A673 (cell line): ENCODE data around the gene CPEB1.

Source experiments
- EZH2 ChIP-seq: fragments of 200-600 bp; sonication (generic); IDR thresholded peaks from 2 replicates; pipeline ENCODE4 v1.6.1; 2017; ENCODE audit warnings: borderline replicate concordance, low read depth, mild to moderate bottlenecking, mixed read lengths, antibody characterized with exemption, low read length; ENCODE audit not compliant: poor library complexity, severe bottlenecking
- TF ChIP-seq, protein P1 (sequence below): fragments of 300-800, 200-600 bp; sonication (generic); conservative IDR thresholded peaks from 2 replicates; pipeline ENCODE4 v1.5.1; 2017; ENCODE audit warnings: low read depth, mild to moderate bottlenecking, antibody characterized with exemption, low read length, moderate library complexity, mixed read lengths

DNA sequence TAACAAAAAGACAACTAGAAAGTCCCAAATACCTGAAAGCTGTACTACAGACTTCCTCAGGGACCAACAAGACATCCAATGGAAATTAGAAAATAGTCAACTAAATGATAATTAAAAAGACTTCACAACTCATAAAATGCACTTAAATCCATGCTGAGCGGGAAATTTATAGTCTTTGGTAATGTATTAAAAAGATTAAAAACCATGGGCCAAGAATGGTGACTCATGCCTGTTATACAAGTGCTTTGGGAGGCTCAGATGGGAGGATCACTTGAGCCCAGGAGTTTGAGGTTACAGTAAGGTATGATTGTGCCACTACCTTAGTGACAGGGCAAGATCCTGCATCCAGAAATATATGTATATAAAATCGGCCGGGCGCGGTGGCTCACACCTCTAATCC, 45.0 kb downstream of the CPEB1 start:
- TF ChIP-seq, protein P1, sequence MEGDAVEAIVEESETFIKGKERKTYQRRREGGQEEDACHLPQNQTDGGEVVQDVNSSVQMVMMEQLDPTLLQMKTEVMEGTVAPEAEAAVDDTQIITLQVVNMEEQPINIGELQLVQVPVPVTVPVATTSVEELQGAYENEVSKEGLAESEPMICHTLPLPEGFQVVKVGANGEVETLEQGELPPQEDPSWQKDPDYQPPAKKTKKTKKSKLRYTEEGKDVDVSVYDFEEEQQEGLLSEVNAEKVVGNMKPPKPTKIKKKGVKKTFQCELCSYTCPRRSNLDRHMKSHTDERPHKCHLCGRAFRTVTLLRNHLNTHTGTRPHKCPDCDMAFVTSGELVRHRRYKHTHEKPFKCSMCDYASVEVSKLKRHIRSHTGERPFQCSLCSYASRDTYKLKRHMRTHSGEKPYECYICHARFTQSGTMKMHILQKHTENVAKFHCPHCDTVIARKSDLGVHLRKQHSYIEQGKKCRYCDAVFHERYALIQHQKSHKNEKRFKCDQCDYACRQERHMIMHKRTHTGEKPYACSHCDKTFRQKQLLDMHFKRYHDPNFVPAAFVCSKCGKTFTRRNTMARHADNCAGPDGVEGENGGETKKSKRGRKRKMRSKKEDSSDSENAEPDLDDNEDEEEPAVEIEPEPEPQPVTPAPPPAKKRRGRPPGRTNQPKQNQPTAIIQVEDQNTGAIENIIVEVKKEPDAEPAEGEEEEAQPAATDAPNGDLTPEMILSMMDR = no peak
- no peak for TF ChIP-seq EZH2
